Measurements from ENCODE around the gene MRPL33.

Gene MRPL33

DNA sequence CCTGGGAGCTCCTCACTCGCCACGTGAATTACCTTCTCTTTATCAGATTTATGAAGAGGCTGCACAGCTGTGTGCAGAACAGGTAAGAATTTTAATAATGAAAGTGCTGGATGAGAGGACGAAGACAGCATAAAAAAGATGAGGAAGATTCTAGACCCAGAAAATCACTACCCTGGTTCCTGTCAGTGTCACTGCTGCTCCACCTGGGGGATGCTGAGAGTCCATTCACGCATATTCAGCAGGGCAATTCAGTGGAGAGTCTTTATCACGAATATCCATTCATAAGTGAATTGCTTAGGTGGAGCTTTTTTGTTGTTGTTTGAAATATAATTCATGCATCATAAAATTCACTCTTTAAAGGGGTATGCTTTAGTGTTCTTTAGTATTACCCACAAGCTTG, 52.0 kb downstream of the MRPL33 start:
- no peak for TF ChIP-seq CTCF (IDR thresholded peaks at IDR 0.05)

DNA sequence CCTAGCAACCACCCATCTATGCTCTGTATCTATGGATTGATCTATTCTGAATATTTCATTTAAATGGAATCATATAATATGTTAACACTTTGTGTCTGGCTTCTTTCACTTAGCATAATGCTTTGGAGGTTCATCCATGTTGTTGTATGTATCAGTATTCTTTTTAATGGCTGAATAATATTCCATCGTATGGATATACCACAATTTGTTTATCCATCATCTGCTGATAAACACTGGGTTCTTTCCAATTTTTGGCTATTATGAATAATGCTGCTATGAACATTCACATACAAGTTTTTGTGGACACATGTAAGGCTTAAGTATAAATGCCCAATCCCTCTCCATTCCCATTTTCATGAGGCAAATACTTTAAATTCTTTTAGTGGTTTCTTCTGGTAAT, 52.9 kb downstream of the MRPL33 start:
- no peak for TF ChIP-seq CTCF (IDR thresholded peaks at IDR 0.05)

GRCh38 chr2:27828305-27828704, 56.8 kb downstream of the MRPL33 start:
- no peak for TF ChIP-seq CTCF (IDR thresholded peaks at IDR 0.05)
